Measurements from ENCODE around the gene CDKN1C. TPM values are rescaled to one million over a fixed set of nuclear protein-coding genes. Genes with fewer than 3 reads are reported as not detected.

CDKN1C gene
- total and polyA plus RNA-seq, 12 donors = 16.9 to 55.3 (median 26.6) TPM

- peaks cover 4 to 32% (median 15%) of the 10 kb centered on the region in 9 donors for H3K4me1 ChIP-seq
- no peak overlapping the region for H3K4me3 ChIP-seq
- H3K27me3 ChIP-seq = no peaks in the 10 kb centered on the region
- H3K36me3 ChIP-seq = no peaks in the 10 kb centered on the region
- 85 to 86% methylated on average over 20 of the region's 20 CpGs for WGBS, 2 donors
- peak overlapping the region in 1 of 10 donors; percentile 79 for H3K27ac ChIP-seq
- no peak for TF ChIP-seq CTCF (IDR thresholded peaks at IDR 0.05)
- H3K9me3 ChIP-seq = no peaks in the 10 kb centered on the region
- ATAC-seq (no peak), DNase-seq (peak in 1 of 2 donors; percentile 6)
- intact Hi-C loops (cut with DNase I) = no loop called here
These were observed 30.7 kb upstream of the CDKN1C start for GRCh38 chr11:2916114-2916891.

- Histone ChIP-seq H3K9me3 (no peaks in the 10 kb centered on the region), H3K4me1 (peaks cover 4 to 31% (median 15%) of the 10 kb centered on the region in 9 donors), H3K27ac (peak overlapping the region in 1 of 10 donors; percentile 79), H3K4me3 (no peak overlapping the region), H3K27me3 (peaks cover 0 to 3% (median 0%) of the 10 kb centered on the region in 7 donors), H3K36me3 (no peaks in the 10 kb centered on the region)
- ATAC-seq (no peak), DNase-seq (no peak)
- no peak for TF ChIP-seq CTCF (IDR thresholded peaks at IDR 0.05)
- 89 to 90% methylated on average over 11 of the region's 11 CpGs for WGBS, 2 donors
- intact Hi-C loops (cut with DNase I) = no loop called here
These were observed 29.9 kb upstream of the CDKN1C start for GRCh38 chr11:2915473-2915872.

GRCh38 chr11:2914455-2915195, 29.1 kb upstream of the CDKN1C start:
- Histone ChIP-seq H3K36me3 (no peaks in the 10 kb centered on the region), H3K27ac (peak overlapping the region in 9 of 10 donors; percentile 31 to 79 (median 70)), H3K4me1 (peaks cover 4 to 27% (median 17%) of the 10 kb centered on the region in 9 donors), H3K9me3 (no peaks in the 10 kb centered on the region), H3K27me3 (peaks cover 0 to 11% (median 0%) of the 10 kb centered on the region in 7 donors), H3K4me3 (peak overlapping the region in 3 of 10 donors; percentile 5 to 31 (median 24))
- intact Hi-C loops (cut with DNase I) = no loop called here
- DNase-seq (peak; percentile 79 to 81), ATAC-seq (peak; percentile 53 to 81 (median 72))
- TF ChIP-seq CTCF (IDR thresholded peaks at IDR 0.05) = no peak
- 40 to 55% methylated on average over 18 of the region's 18 CpGs for WGBS, 2 donors

GRCh38 chr11:2913776-2914175, 28.2 kb upstream of the CDKN1C start:
- Histone ChIP-seq H3K27ac (peak overlapping the region in 3 of 10 donors; percentile 65 to 79 (median 76)), H3K4me1 (peaks cover 4 to 33% (median 18%) of the 10 kb centered on the region in 9 donors), H3K4me3 (no peak overlapping the region), H3K27me3 (peaks cover 0 to 18% (median 5%) of the 10 kb centered on the region in 7 donors), H3K9me3 (no peaks in the 10 kb centered on the region), H3K36me3 (no peaks in the 10 kb centered on the region)
- WGBS, 2 donors = 66 to 68% methylated on average over 9 of the region's 9 CpGs
- intact Hi-C loops (cut with DNase I) = no loop called here
- TF ChIP-seq CTCF (IDR thresholded peaks at IDR 0.05) = no peak
- ATAC-seq = no peak
- no peak for DNase-seq

Data from heart right ventricle (tissue), 16 donors.